Neural cell (in vitro differentiated cells): ENCODE results near the gene TRPC4AP. TPM values are rescaled to one million over a fixed set of nuclear protein-coding genes. Genes with fewer than 3 reads are reported as not detected.

ENCODE experiments used
- H2AFZ ChIP-seq: fragments of 200-600, 300-800 bp; sonication (generic), shearing (Covaris generic); 2 replicates; pipeline ENCODE4 v1.6.0; 2014; ENCODE audit warnings: low read depth, mild to moderate bottlenecking, antibody characterized with exemption, low read length, moderate library complexity
- H3F3A ChIP-seq: fragments of 200-600 bp; shearing (Covaris generic); 2 replicates; pipeline ENCODE4 v1.6.1; 2016; ENCODE audit warnings: mild to moderate bottlenecking, moderate library complexity, mixed read lengths, antibody characterized with exemption, low read length; ENCODE audit not compliant: insufficient read depth, poor library complexity, severe bottlenecking
- H3K27ac ChIP-seq: fragments of 200-600, 300-800 bp; sonication (generic), shearing (Covaris generic); 2 replicates; pipeline ENCODE4 v1.5.1; 2014; ENCODE audit warnings: mild to moderate bottlenecking, low read length, moderate library complexity
- H3K27me3 ChIP-seq: fragments of 300-800, 200-600 bp; sonication (generic), shearing (Covaris generic); 2 replicates; pipeline ENCODE4 v1.6.0; 2014; ENCODE audit warnings: mild to moderate bottlenecking, low read depth, low read length, moderate library complexity; ENCODE audit not compliant: insufficient read depth
- H3K36me3 ChIP-seq: fragments of 300-800, 200-600 bp; sonication (generic), shearing (Covaris generic); 2 replicates; pipeline ENCODE4 v1.5.1; 2014; ENCODE audit warnings: mild to moderate bottlenecking, antibody characterized with exemption, low read length, moderate library complexity; ENCODE audit not compliant: insufficient read depth
- H3K4me2 ChIP-seq: fragments of 300-800, 200-600 bp; sonication (generic), shearing (Covaris generic); 2 replicates; pipeline ENCODE4 v1.6.0; 2014; ENCODE audit warnings: mild to moderate bottlenecking, low read length
- H3K4me3 ChIP-seq: fragments of 300-800, 200-600 bp; sonication (generic), shearing (Covaris generic); 2 replicates; pipeline ENCODE4 v1.5.1; 2014; ENCODE audit warnings: mild to moderate bottlenecking, low read length, moderate library complexity
- H3K79me2 ChIP-seq: fragments of 200-600 bp; shearing (Covaris generic); replicated peaks from 2 replicates; pipeline ENCODE4 v1.6.0; 2014; ENCODE audit warnings: mild to moderate bottlenecking, low read length, moderate library complexity; ENCODE audit not compliant: insufficient read depth
- H3K9ac ChIP-seq: fragments of 300-800, 200-600 bp; sonication (generic), shearing (Covaris generic); 2 replicates; pipeline ENCODE4 v1.6.1; 2016; ENCODE audit warnings: mild to moderate bottlenecking, low read length, mixed read lengths
- H3K9me2 ChIP-seq: fragments of 200-600 bp; shearing (Covaris generic); 2 replicates; pipeline ENCODE4 v1.6.1; 2016; ENCODE audit warnings: mild to moderate bottlenecking, low read length, mixed read lengths; ENCODE audit not compliant: insufficient read depth
- H3K9me3 ChIP-seq: fragments of 200-600, 300-800 bp; sonication (generic), shearing (Covaris generic); 2 replicates; pipeline ENCODE4 v1.6.1; 2016; ENCODE audit warnings: mild to moderate bottlenecking, mixed run types, low read length, moderate library complexity, mixed read lengths
- H4K20me1 ChIP-seq: fragments of 200-600 bp; shearing (Covaris generic); 2 replicates; pipeline ENCODE4 v1.6.1; 2016; ENCODE audit warnings: mild to moderate bottlenecking, mixed run types; ENCODE audit not compliant: insufficient read depth
- EP300 ChIP-seq: fragments of 450-650 bp; conservative IDR thresholded peaks from 2 replicates; pipeline ENCODE4 v1.6.1; 2014; ENCODE audit warnings: antibody characterized with exemption, mild to moderate bottlenecking, moderate library complexity; ENCODE audit not compliant: poor library complexity, severe bottlenecking
- EZH2 ChIP-seq: fragments of 200-600, 300-800 bp; shearing (Covaris generic), sonication (generic); IDR thresholded peaks from 2 replicates; pipeline ENCODE4 v1.6.1; 2014; ENCODE audit warnings: antibody characterized with exemption, low read length, borderline replicate concordance, mild to moderate bottlenecking; ENCODE audit not compliant: insufficient read depth, poor library complexity, severe bottlenecking
- MXI1 ChIP-seq: fragments of 450-650 bp; conservative IDR thresholded peaks from 2 replicates; pipeline ENCODE4 v1.6.1; 2014; ENCODE audit warnings: antibody characterized with exemption, mild to moderate bottlenecking; ENCODE audit not compliant: poor library complexity, severe bottlenecking
- POLR2AphosphoS5 ChIP-seq: IDR thresholded peaks from 2 replicates; pipeline ENCODE4 v1.6.1; 2012
- RAD21 ChIP-seq: fragments of 450-650 bp; conservative IDR thresholded peaks from 2 replicates; pipeline ENCODE4 v1.6.1; 2014; ENCODE audit warnings: antibody characterized with exemption, mild to moderate bottlenecking, moderate library complexity
- SMC3 ChIP-seq: fragments of 450-650 bp; conservative IDR thresholded peaks from 2 replicates; pipeline ENCODE4 v1.6.1; 2014; ENCODE audit warnings: antibody characterized with exemption, mild to moderate bottlenecking, moderate library complexity; ENCODE audit not compliant: poor library complexity
- TAF1 ChIP-seq: IDR thresholded peaks from 2 replicates; pipeline ENCODE4 v1.6.1; 2012; ENCODE audit warnings: low read depth
- polyA plus RNA-seq: library from polyadenylated mRNA; depleted of rRNA; stranded (reverse); fragments of >200 nt; gene quantifications from 2 replicates; pipeline ENCODE4 v1.2.3, GENCODE V29; 2014
- TF ChIP-seq, protein P1 (sequence below): IDR thresholded peaks from 2 replicates; pipeline ENCODE4 v1.6.1; 2012; ENCODE audit warnings: borderline replicate concordance
- TF ChIP-seq, protein P2 (sequence below): fragments of 450-650 bp; IDR thresholded peaks from 2 replicates; pipeline ENCODE4 v1.5.1; 2014; ENCODE audit warnings: antibody characterized with exemption, mild to moderate bottlenecking, moderate library complexity; ENCODE audit not compliant: poor library complexity, severe bottlenecking

Gene TRPC4AP
- polyA plus RNA-seq, 1 donor from 2014 or later = 85.9 TPM

DNA sequence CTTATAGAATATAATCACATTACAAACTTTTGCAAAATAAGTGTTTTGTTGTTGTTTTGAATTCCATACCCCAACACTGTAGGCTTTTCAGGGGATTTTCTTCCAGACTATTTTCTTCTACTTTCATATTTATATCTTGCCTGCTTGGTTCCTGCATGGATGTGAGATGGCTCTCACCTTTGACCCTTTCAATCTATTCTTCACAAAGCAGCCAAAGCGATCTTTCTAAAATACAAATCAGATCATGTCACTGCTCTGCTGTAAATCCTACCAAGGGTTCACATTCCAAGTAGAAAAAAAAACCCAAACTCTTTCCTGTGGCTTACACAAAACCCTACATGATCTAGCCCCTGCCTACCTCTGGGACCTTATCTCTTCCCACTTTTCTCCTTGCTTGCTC lies 25.0 kb upstream of the TRPC4AP start:
- Histone ChIP-seq H3K9me3 (no peaks in the 10 kb centered on the region), H3K4me2 (no peak overlapping the region), H4K20me1 (no peaks in the 10 kb centered on the region), H3F3A (no peaks in the 10 kb centered on the region), H2AFZ (no peak overlapping the region), H3K9ac (no peak overlapping the region), H3K79me2 (no peaks in the 10 kb centered on the region), H3K27ac (no peak overlapping the region), H3K36me3 (peaks cover 7% of the 10 kb centered on the region), H3K9me2 (no peaks in the 10 kb centered on the region), H3K4me3 (no peak overlapping the region), H3K27me3 (no peaks in the 10 kb centered on the region)
- no peak for TF ChIP-seq EP300
- no peak for TF ChIP-seq RAD21
- TF ChIP-seq, protein P1, sequence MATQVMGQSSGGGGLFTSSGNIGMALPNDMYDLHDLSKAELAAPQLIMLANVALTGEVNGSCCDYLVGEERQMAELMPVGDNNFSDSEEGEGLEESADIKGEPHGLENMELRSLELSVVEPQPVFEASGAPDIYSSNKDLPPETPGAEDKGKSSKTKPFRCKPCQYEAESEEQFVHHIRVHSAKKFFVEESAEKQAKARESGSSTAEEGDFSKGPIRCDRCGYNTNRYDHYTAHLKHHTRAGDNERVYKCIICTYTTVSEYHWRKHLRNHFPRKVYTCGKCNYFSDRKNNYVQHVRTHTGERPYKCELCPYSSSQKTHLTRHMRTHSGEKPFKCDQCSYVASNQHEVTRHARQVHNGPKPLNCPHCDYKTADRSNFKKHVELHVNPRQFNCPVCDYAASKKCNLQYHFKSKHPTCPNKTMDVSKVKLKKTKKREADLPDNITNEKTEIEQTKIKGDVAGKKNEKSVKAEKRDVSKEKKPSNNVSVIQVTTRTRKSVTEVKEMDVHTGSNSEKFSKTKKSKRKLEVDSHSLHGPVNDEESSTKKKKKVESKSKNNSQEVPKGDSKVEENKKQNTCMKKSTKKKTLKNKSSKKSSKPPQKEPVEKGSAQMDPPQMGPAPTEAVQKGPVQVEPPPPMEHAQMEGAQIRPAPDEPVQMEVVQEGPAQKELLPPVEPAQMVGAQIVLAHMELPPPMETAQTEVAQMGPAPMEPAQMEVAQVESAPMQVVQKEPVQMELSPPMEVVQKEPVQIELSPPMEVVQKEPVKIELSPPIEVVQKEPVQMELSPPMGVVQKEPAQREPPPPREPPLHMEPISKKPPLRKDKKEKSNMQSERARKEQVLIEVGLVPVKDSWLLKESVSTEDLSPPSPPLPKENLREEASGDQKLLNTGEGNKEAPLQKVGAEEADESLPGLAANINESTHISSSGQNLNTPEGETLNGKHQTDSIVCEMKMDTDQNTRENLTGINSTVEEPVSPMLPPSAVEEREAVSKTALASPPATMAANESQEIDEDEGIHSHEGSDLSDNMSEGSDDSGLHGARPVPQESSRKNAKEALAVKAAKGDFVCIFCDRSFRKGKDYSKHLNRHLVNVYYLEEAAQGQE = no peak
- no peak for TF ChIP-seq TAF1
- TF ChIP-seq POLR2AphosphoS5 = no peak
- no peak for TF ChIP-seq SMC3
- no peak for TF ChIP-seq MXI1
- TF ChIP-seq, protein P2, sequence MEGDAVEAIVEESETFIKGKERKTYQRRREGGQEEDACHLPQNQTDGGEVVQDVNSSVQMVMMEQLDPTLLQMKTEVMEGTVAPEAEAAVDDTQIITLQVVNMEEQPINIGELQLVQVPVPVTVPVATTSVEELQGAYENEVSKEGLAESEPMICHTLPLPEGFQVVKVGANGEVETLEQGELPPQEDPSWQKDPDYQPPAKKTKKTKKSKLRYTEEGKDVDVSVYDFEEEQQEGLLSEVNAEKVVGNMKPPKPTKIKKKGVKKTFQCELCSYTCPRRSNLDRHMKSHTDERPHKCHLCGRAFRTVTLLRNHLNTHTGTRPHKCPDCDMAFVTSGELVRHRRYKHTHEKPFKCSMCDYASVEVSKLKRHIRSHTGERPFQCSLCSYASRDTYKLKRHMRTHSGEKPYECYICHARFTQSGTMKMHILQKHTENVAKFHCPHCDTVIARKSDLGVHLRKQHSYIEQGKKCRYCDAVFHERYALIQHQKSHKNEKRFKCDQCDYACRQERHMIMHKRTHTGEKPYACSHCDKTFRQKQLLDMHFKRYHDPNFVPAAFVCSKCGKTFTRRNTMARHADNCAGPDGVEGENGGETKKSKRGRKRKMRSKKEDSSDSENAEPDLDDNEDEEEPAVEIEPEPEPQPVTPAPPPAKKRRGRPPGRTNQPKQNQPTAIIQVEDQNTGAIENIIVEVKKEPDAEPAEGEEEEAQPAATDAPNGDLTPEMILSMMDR = no peak
- no peak for TF ChIP-seq EZH2

DNA sequence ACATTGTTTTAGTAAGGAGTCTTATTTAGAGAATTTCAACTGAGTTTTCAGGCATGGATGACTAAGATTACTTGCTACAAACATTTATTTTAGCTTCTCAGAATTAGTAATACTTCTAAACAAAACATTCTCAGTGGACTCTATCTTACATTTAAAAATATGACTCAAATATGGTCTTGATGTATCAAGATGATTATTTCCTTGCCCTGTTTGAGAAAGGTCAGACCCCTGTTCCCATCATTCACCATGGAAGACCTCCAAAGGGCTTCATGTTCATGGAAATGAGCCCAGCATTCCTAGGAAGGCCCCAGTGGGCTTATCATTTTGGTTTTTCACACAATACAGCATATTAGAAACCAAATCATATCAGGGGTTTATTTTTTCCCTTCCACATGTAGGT lies 24.6 kb upstream of the TRPC4AP start:
- H3K27me3 ChIP-seq = no peaks in the 10 kb centered on the region
- no peaks in the 10 kb centered on the region for H4K20me1 ChIP-seq
- H3K9me3 ChIP-seq = no peaks in the 10 kb centered on the region
- H3K9ac ChIP-seq = no peak overlapping the region
- H3K4me3 ChIP-seq = no peak overlapping the region
- no peak overlapping the region for H2AFZ ChIP-seq
- H3K79me2 ChIP-seq = no peaks in the 10 kb centered on the region
- TF ChIP-seq, protein P1 = no peak
- TF ChIP-seq, protein P2 = no peak
- H3K36me3 ChIP-seq = peaks cover 7% of the 10 kb centered on the region
- no peaks in the 10 kb centered on the region for H3F3A ChIP-seq
- H3K27ac ChIP-seq = no peak overlapping the region
- no peaks in the 10 kb centered on the region for H3K9me2 ChIP-seq
- no peak overlapping the region for H3K4me2 ChIP-seq
